NCI-H446 (cell line): ENCODE results near the gene PLK4.
"Not testable (repeated sequence)": the region's sequence is repeated elsewhere in the genome, so short reads cannot be mapped to it uniquely, and the experiment has no call there.

ENCODE experiments used
- DNase-seq, 2 experiments: peaks; one replicate each; lab custom pipeline; 2025; lab: John Stamatoyannopoulos, UW

The PLK4 gene

GRCh38 chr4:127905029-127905428, 24.3 kb downstream of the PLK4 start:
- DNase-seq = no peak

GRCh38 chr4:127916512-127916911, 35.8 kb downstream of the PLK4 start:
- no peak for DNase-seq

GRCh38 chr4:127917151-127917550, 36.5 kb downstream of the PLK4 start:
- DNase-seq = no peak

GRCh38 chr4:127920521-127920920, 39.8 kb downstream of the PLK4 start:
- no peak for DNase-seq

GRCh38 chr4:127922226-127922625, 41.5 kb downstream of the PLK4 start:
- DNase-seq = no peak

- not testable (repeated sequence) for DNase-seq
Observed at GRCh38 chr4:127925720-127926119, 45.0 kb downstream of the PLK4 start.

GRCh38 chr4:127930175-127930574, 49.5 kb downstream of the PLK4 start:
- DNase-seq = no peak

- not testable (repeated sequence) for DNase-seq
Observed at GRCh38 chr4:127931836-127932235, 51.1 kb downstream of the PLK4 start.

- no peak for DNase-seq
Observed at GRCh38 chr4:127936974-127937373, 56.3 kb downstream of the PLK4 start.
